H1 (cell line): ENCODE results near the gene UGT1A3. TPM values are rescaled to one million over a fixed set of nuclear protein-coding genes. Genes with fewer than 3 reads are reported as not detected.
A peak's percentile ranks its signal among the peaks of the same experiment; 100 is the strongest.

Source experiments
- CTCF ChIA-PET: fragments of 300-600 bp; sonication (Branson Sonifier 250); formaldehyde crosslinking; loops from one replicate; lab custom pipeline; 2021; ENCODE audit not compliant: partially characterized antibody; lab: Charles Lee
- POLR2A ChIA-PET: fragments of 300-600 bp; sonication (Branson Sonifier 250); formaldehyde crosslinking; loops from one replicate; lab custom pipeline; 2021; ENCODE audit warnings: inconsistent platforms; ENCODE audit not compliant: partially characterized antibody; lab: Charles Lee
- DNase-seq, 2 experiments: peaks; one replicate each; pipeline versions ENCODE4 v3.0.0 to v3.0.0-alpha.2; 2010 to 2022; ENCODE audit warnings: low spot score in 2 of 2, low read depth in 1 of 2, mixed read lengths in 1 of 2
- FAIRE-seq: peaks from 2 replicates; lab custom pipeline; 2011; peaks lifted over from hg19 to GRCh38; lab: Jason Lieb, UNC
- H2AFZ ChIP-seq: 2 replicates; pipeline ENCODE4 v1.8.1; 2012; ENCODE audit warnings: low read length, inconsistent platforms
- H2AK5ac ChIP-seq: 2 replicates; pipeline ENCODE4 v1.6.1; 2013; ENCODE audit warnings: low read depth, low read length
- H2BK120ac ChIP-seq: replicated peaks from 2 replicates; pipeline ENCODE3; 2013; ENCODE audit warnings: low read depth, low read length, inconsistent platforms
- H2BK12ac ChIP-seq: 2 replicates; pipeline ENCODE4 v1.6.1; 2013; ENCODE audit warnings: low read depth, low read length
- H2BK15ac ChIP-seq: 2 replicates; pipeline ENCODE4 v1.6.1; 2013; ENCODE audit warnings: low read length
- H2BK20ac ChIP-seq: 2 replicates; pipeline ENCODE4 v1.6.1; 2013; ENCODE audit warnings: low read length
- H2BK5ac ChIP-seq: 2 replicates; pipeline ENCODE4 v1.6.1; 2013; ENCODE audit warnings: low read depth, low read length
- H3K14ac ChIP-seq: 2 replicates; pipeline ENCODE4 v1.6.1; 2013; ENCODE audit warnings: inconsistent platforms; ENCODE audit not compliant: insufficient read length
- H3K18ac ChIP-seq: 2 replicates; pipeline ENCODE4 v1.6.1; 2013; ENCODE audit warnings: low read length; ENCODE audit errors: extremely low read depth
- H3K23ac ChIP-seq: 2 replicates; pipeline ENCODE4 v1.6.1; 2013; ENCODE audit warnings: inconsistent platforms; ENCODE audit not compliant: insufficient read length
- H3K23me2 ChIP-seq: 2 replicates; pipeline ENCODE4 v1.6.1; 2013; ENCODE audit warnings: low read depth, low read length
- H3K27ac ChIP-seq: 2 replicates; pipeline ENCODE4 v1.6.1; 2011; ENCODE audit warnings: low read depth, low read length, inconsistent platforms
- H3K27me3 ChIP-seq, 4 experiments: replicated peaks in 1 of 4; 1 replicate in 1 of 4; 2 replicates in 3 of 4; pipeline versions ENCODE4 v1.6.1 to v1.8.1; 2011 to 2013; ENCODE audit warnings: low read length in 3 of 4, mild to moderate bottlenecking in 3 of 4, inconsistent platforms in 2 of 4, mixed read lengths in 2 of 4, moderate library complexity in 1 of 4; ENCODE audit not compliant: control insufficient read depth in 3 of 4, insufficient read depth in 3 of 4; ENCODE audit errors: extremely low read depth in 1 of 4
- H3K36me3 ChIP-seq, 4 experiments: 2 replicates each; pipeline versions ENCODE4 v1.6.1 to v1.8.1; 2011 to 2013; ENCODE audit warnings: mild to moderate bottlenecking in 4 of 4, low read length in 3 of 4, moderate library complexity in 2 of 4, control low read depth in 1 of 4, inconsistent platforms in 1 of 4; ENCODE audit not compliant: insufficient read depth in 4 of 4, control insufficient read depth in 2 of 4
- H3K4ac ChIP-seq: replicated peaks from 2 replicates; pipeline ENCODE3; 2013; ENCODE audit warnings: low read length, low read depth, mixed read lengths, inconsistent platforms; ENCODE audit not compliant: insufficient read length
- H3K4me1 ChIP-seq, 4 experiments: replicated peaks in 1 of 4; 1 replicate in 1 of 4; 2 replicates in 3 of 4; pipeline versions ENCODE4 v1.6.1 to v1.8.1; 2011 to 2013; ENCODE audit warnings: low read length in 3 of 4, inconsistent platforms in 2 of 4, mixed read lengths in 1 of 4; ENCODE audit not compliant: insufficient read depth in 4 of 4, control insufficient read depth in 3 of 4
- H3K4me2 ChIP-seq, 2 experiments: 2 replicates each; pipeline versions ENCODE4 v1.6.1 to v1.8.1; 2011 to 2013; ENCODE audit warnings: low read depth in 2 of 2, low read length in 2 of 2, control low read depth in 1 of 2, inconsistent platforms in 1 of 2, mild to moderate bottlenecking in 1 of 2; ENCODE audit not compliant: insufficient read depth in 1 of 2
- H3K4me3 ChIP-seq, 4 experiments: fragments of 200-600, 300-600 bp in 1 of 4; sonication (generic), shearing (Covaris generic), sonication (Bioruptor Twin) in 1 of 4; 2 replicates each; pipeline versions ENCODE4 v1.5.1 to v1.8.1; 2011 to 2016; ENCODE audit warnings: low read length in 4 of 4, low read depth in 3 of 4, control low read depth in 2 of 4, inconsistent platforms in 2 of 4, mild to moderate bottlenecking in 2 of 4, mixed read lengths in 1 of 4, moderate library complexity in 1 of 4; ENCODE audit not compliant: insufficient read depth in 2 of 4; ENCODE audit errors: extremely low read depth in 1 of 4
- H3K56ac ChIP-seq: replicated peaks from 2 replicates; pipeline ENCODE3; 2013; ENCODE audit warnings: low read depth, mild to moderate bottlenecking, mixed read lengths, low read length, inconsistent platforms; ENCODE audit not compliant: insufficient read length
- H3K79me1 ChIP-seq: 2 replicates; pipeline ENCODE4 v1.6.1; 2013; ENCODE audit warnings: low read depth, low read length, control low read depth
- H3K79me2 ChIP-seq, 2 experiments: 2 replicates each; pipeline versions ENCODE4 v1.6.1 to v1.8.1; 2012 to 2013; ENCODE audit warnings: low read length in 2 of 2, mild to moderate bottlenecking in 2 of 2, inconsistent platforms in 1 of 2; ENCODE audit not compliant: insufficient read depth in 2 of 2, control insufficient read depth in 1 of 2
- H3K9ac ChIP-seq, 4 experiments: replicated peaks in 1 of 4; 1 replicate in 1 of 4; 2 replicates in 3 of 4; pipeline versions ENCODE4 v1.6.1 to v1.8.1; 2011 to 2013; ENCODE audit warnings: low read depth in 3 of 4, low read length in 3 of 4, control low read depth in 2 of 4, mild to moderate bottlenecking in 2 of 4, moderate library complexity in 2 of 4, inconsistent platforms in 1 of 4; ENCODE audit errors: extremely low read depth in 1 of 4
- H3K9me3 ChIP-seq, 2 experiments: 2 replicates each; pipeline versions ENCODE4 v1.6.1 to v1.8.1; 2012 to 2013; ENCODE audit warnings: mild to moderate bottlenecking in 2 of 2, moderate library complexity in 2 of 2, control low read depth in 1 of 2, inconsistent platforms in 1 of 2, low read depth in 1 of 2, low read length in 1 of 2, mixed read lengths in 1 of 2; ENCODE audit not compliant: insufficient read depth in 2 of 2
- H4K20me1 ChIP-seq, 2 experiments: replicated peaks in 1 of 2; 2 replicates each; pipeline versions ENCODE3 to v1.8.1; 2011 to 2013; ENCODE audit warnings: inconsistent platforms in 2 of 2, low read length in 2 of 2, mild to moderate bottlenecking in 1 of 2; ENCODE audit not compliant: insufficient read depth in 2 of 2, control insufficient read depth in 1 of 2
- H4K5ac ChIP-seq: 2 replicates; pipeline ENCODE4 v1.6.1; 2013; ENCODE audit warnings: low read length, low read depth, mixed read lengths, inconsistent platforms; ENCODE audit not compliant: insufficient read length
- H4K8ac ChIP-seq: 2 replicates; pipeline ENCODE4 v1.8.0; 2013; ENCODE audit warnings: mild to moderate bottlenecking, moderate library complexity, low read length, inconsistent platforms; ENCODE audit not compliant: insufficient read depth; ENCODE audit errors: extremely low read depth
- H4K91ac ChIP-seq: replicated peaks from 2 replicates; pipeline ENCODE3; 2013; ENCODE audit warnings: low read length, mixed read lengths, inconsistent platforms; ENCODE audit not compliant: insufficient read length
- CHD2 ChIP-seq: IDR thresholded peaks from 2 replicates; pipeline ENCODE4 v1.6.1; 2012; ENCODE audit warnings: low read length, improper control_type of control experiment
- POLR2AphosphoS5 ChIP-seq: IDR thresholded peaks from 2 replicates; pipeline ENCODE4 v1.6.1; 2011; ENCODE audit warnings: low read depth, low read length
- TAF7 ChIP-seq: optimal IDR thresholded peaks from 2 replicates; pipeline ENCODE3; 2011; ENCODE audit warnings: low read depth, mild to moderate bottlenecking, inconsistent platforms, low read length, moderate library complexity, borderline replicate concordance
- TEAD4 ChIP-seq: IDR thresholded peaks from 2 replicates; pipeline ENCODE4 v1.6.1; 2012; ENCODE audit warnings: low read depth, low read length, inconsistent platforms, mixed read lengths
- WGBS, 2 experiments: shearing (Covaris generic) in 1 of 2; methylation state at CpG; one replicate each; pipeline versions ENCODE4 v1.1.6 to v1.1.7; 2013 to 2015; ENCODE audit warnings: low lambda C conversion rate in 2 of 2, mixed read lengths in 2 of 2, inconsistent platforms in 1 of 2, low coverage in 1 of 2, missing lambda C conversion rate in 1 of 2; ENCODE audit not compliant: insufficient replicate concordance in 2 of 2, insufficient coverage in 1 of 2, insufficient read length in 1 of 2; ENCODE audit errors: extremely low coverage in 1 of 2, missing lambda C conversion rate in 1 of 2; 5-methylcytosine and 5-hydroxymethylcytosine counted together
- polyA plus RNA-seq, 7 experiments: library from polyadenylated mRNA; depleted of rRNA in 3 of 7; stranded (reverse) in 5 of 7; unstranded in 2 of 7; fragments of >200 nt in 5 of 7; fragments of 200-250 nt in 2 of 7; gene quantifications; 1 replicate in 5 of 7; 2 replicates in 1 of 7; 4 replicates in 1 of 7; pipeline versions ENCODE4 v1.2.1 to v1.2.3, GENCODE V29; 2011 to 2013; ENCODE audit warnings: missing spikeins in 2 of 7, mixed read lengths in 2 of 7
- total RNA-seq: library from RNA; stranded (reverse); fragmentation: NEBNext Ultra II Directional; extraction: Animal tissue kit (Norgen Biotek cat#: 25700); gene quantifications from 2 replicates; pipeline ENCODE4 v1.2.1, GENCODE V29; 2021

UGT1A3 gene
- total and polyA plus RNA-seq, 2 of the 8 experiments (the other 6 are each of a cell fraction or from before 2014, with no cell fraction given) = not detected

DNA sequence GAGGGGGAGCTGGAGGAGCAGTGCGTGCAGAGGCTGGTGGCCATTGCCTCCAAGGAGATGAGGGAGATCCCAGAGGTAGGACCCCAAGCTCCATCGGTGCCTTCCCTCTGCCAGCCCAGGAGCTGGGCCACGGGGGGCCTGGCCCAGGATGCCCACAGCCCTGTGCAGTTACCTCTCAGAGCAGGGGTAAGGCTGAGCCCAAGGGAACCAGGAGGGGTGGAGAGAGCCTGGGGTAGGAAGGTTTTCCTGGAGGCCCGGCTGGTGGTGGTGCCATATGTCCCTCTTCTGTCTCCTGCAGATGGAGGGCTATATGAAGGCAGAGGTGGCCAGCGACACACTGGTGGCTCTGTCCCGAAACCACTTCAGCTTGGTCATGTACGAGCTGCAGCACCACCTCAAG is 60.7 kb downstream of the UGT1A3 start:
- Histone ChIP-seq H2BK120ac (no peak overlapping the region), H3K23ac (no peak overlapping the region), H3K18ac (no peak overlapping the region), H3K4ac (no peak overlapping the region), H4K91ac (no peak overlapping the region), H4K20me1 (no peaks in the 10 kb centered on the region), H3K36me3 (no peaks in the 10 kb centered on the region)
- ChIA-PET CTCF (interaction anchor here (0.6 to 1.2 kb wide), 2 partner anchors 43 to 506 kb away, joined by 3 to 4 read pairs; no protein-coding TSS in a partner anchor), POLR2A (no interaction called here)
- DNase-seq = peak in 1 of 2 experiments; percentile 22
- no peak for TF ChIP-seq POLR2AphosphoS5
- no peak for TF ChIP-seq TEAD4
- TF ChIP-seq CHD2 = no peak
- TF ChIP-seq TAF7 = no peak
- TF ChIP-seq, all 59 proteins: peak for 0
- Histone ChIP-seq H2BK15ac (no peak overlapping the region), H3K79me2 (no peaks in the 10 kb centered on the region), H3K4me2 (no peak overlapping the region), H3K79me1 (no peaks in the 10 kb centered on the region), H4K5ac (no peak overlapping the region), H2BK20ac (no peak overlapping the region), H4K8ac (no peak overlapping the region), H2BK12ac (no peak overlapping the region), H3K4me1 (no peaks in the 10 kb centered on the region), H2AK5ac (no peak overlapping the region), H3K23me2 (no peaks in the 10 kb centered on the region), H3K4me3 (no peak overlapping the region), H3K9ac (no peak overlapping the region), H2BK5ac (no peak overlapping the region), H3K27me3 (no peaks in the 10 kb centered on the region), H3K27ac (no peak overlapping the region), H3K9me3 (peaks cover 0 to 5% of the 10 kb centered on the region in 2 experiments; a peak in 2 of 4 replicates), H3K56ac (no peak overlapping the region), H3K14ac (no peak overlapping the region), H2AFZ (no peak overlapping the region)
- 94% methylated on average over 5 of the region's 7 CpGs; no CpG with 5 or more reads in 1 of the 2 experiments for WGBS, 2 experiments
- FAIRE-seq = no peak
